Amniotic epithelial cell (primary cell): ENCODE data around the gene DLL4.
"Not testable (repeated sequence)": the region's sequence is repeated elsewhere in the genome, so short reads cannot be mapped to it uniquely, and the experiment has no call there.

ENCODE experiments used
- DNase-seq: peaks from one replicate; pipeline ENCODE4 v3.0.0-alpha.2; 2010; ENCODE audit warnings: low read depth

Gene DLL4

GRCh38 chr15:40958723-40959122, 29.6 kb downstream of the DLL4 start:
- DNase-seq = no peak

GRCh38 chr15:40959331-40960141, 30.4 kb downstream of the DLL4 start:
- DNase-seq = no peak

- no peak for DNase-seq
Observed at GRCh38 chr15:40960151-40960885, 31.2 kb downstream of the DLL4 start.

- no peak for DNase-seq
Observed at GRCh38 chr15:40960925-40961324, 31.8 kb downstream of the DLL4 start.

- DNase-seq = not testable (repeated sequence)
Observed at GRCh38 chr15:40961740-40962139, 32.6 kb downstream of the DLL4 start.

- not testable (repeated sequence) for DNase-seq
Observed at GRCh38 chr15:40962317-40962716, 33.2 kb downstream of the DLL4 start.

- no peak for DNase-seq
Observed at GRCh38 chr15:40963201-40963600, 34.1 kb downstream of the DLL4 start.

- no peak for DNase-seq
Observed at GRCh38 chr15:40964006-40964405, 34.9 kb downstream of the DLL4 start.

GRCh38 chr15:40964634-40965033, 35.5 kb downstream of the DLL4 start:
- no peak for DNase-seq

GRCh38 chr15:40968290-40969085, 39.3 kb downstream of the DLL4 start:
- DNase-seq = no peak

- DNase-seq = no peak
Observed at GRCh38 chr15:40969363-40969762, 40.2 kb downstream of the DLL4 start.

- DNase-seq = peak; percentile 58
Observed at GRCh38 chr15:40974879-40975278, 45.7 kb downstream of the DLL4 start.

GRCh38 chr15:40976819-40977218, 47.7 kb downstream of the DLL4 start:
- no peak for DNase-seq

GRCh38 chr15:40978141-40978540, 49.0 kb downstream of the DLL4 start:
- no peak for DNase-seq

- DNase-seq = no peak
Observed at GRCh38 chr15:40978562-40978961, 49.4 kb downstream of the DLL4 start.

- no peak for DNase-seq
Observed at GRCh38 chr15:40981186-40981585, 52.0 kb downstream of the DLL4 start.

- peak; percentile 70 for DNase-seq
Observed at GRCh38 chr15:40982855-40983254, 53.7 kb downstream of the DLL4 start.

- no peak for DNase-seq
Observed at GRCh38 chr15:40984406-40984805, 55.3 kb downstream of the DLL4 start.

- peak; percentile 93 for DNase-seq
Observed at GRCh38 chr15:40984964-40985363, 55.8 kb downstream of the DLL4 start.

GRCh38 chr15:40985541-40986330, 56.6 kb downstream of the DLL4 start:
- peak; percentile 49 for DNase-seq

GRCh38 chr15:40986820-40987219, 57.7 kb downstream of the DLL4 start:
- no peak for DNase-seq

- DNase-seq = no peak
Observed at GRCh38 chr15:40988156-40988555, 59.0 kb downstream of the DLL4 start.
